T-helper 22 cell (primary cell): ENCODE measurements around the gene TTLL6.

Experiments
- DNase-seq: peaks from one replicate; pipeline ENCODE4 v3.0.0-alpha.2; 2020; ENCODE audit warnings: low read depth

Gene TTLL6

GRCh38 chr17:48760411-48760810 lies 56.6 kb downstream of the TTLL6 start:
- no peak for DNase-seq

- no peak for DNase-seq
Measured at GRCh38 chr17:48759288-48759687, 57.7 kb downstream of the TTLL6 start.

GRCh38 chr17:48757524-48757961 lies 59.5 kb downstream of the TTLL6 start:
- no peak for DNase-seq

DNA sequence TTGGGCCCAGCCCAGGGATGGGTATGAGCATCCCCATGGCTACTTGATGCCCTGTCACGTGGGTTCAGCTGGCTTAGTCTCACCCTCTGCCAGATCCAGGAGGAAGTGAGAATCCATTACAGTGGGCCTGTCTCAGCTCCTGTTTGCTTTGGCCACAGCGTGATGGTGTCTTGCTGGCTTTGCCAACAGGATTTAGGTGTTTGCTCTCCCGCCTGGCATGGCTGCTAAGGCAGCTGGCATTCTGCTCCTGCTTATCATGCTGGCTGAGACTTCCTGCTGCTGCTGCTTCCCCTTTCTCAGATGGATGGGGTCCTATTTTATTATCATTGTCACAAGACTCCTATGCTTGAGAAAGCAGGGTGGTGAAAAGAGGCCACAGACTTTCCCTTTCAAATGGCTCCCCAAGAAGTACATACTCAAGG lies 60.2 kb downstream of the TTLL6 start:
- no peak for DNase-seq

DNA sequence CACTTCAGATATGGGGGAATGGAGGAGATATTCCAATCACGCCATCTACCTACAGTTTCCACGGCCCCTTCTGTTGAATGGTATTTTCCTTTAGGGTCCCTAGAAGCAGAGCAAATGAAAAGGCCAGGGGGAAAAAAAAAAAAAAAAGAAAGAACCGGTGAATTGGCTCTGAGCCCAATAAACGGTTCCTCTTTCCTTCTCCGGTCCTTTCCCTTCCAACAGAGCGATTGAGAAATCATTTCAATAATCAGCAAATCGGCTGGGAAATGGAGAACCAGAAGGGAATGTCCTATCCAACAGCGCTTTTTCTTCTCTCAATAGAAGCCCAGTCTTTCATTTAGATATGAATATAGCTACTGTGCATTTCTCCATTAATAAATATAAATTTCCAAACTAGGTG lies 61.7 kb downstream of the TTLL6 start:
- DNase-seq = no peak

GRCh38 chr17:48754500-48755261 lies 62.3 kb downstream of the TTLL6 start:
- DNase-seq = no peak

DNA sequence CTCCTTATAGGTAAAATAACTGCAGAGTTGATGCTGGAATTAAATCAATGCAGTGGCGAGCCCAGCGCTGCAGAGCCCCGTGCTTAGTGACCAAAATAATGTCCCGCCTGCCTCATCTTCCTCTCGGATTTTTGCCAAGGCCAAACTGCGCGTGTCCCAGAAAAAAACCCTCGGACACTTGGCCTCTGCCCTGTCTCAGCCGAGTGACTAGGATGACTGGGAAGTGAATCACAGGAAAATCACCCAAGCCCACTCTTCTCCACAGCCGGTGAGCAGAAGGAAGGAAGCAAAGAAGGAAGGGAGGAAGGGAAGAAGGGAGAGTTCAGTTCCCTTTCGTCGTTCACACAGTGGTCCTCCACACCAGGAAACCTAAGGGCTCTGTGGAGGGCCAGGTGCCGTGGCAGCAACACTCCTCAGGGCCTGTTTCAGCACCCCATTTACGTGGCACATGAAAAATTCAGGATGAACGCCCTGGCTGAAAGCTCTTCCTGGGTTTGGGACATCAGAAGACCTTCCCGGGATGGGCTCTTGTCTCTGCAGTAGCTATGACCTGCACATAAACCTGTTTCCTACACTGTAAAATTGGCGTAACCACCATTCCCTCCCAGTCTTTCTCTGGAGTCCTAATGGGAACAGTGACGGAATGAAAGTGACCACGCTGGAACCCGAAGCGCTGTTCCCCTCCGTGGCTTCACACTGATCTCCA lies 63.1 kb downstream of the TTLL6 start:
- no peak for DNase-seq

GRCh38 chr17:48752399-48753288 lies 64.4 kb downstream of the TTLL6 start:
- DNase-seq = no peak

GRCh38 chr17:48751733-48752398 lies 65.2 kb downstream of the TTLL6 start:
- no peak for DNase-seq

- DNase-seq = no peak
Measured at GRCh38 chr17:48751172-48751571, 65.9 kb downstream of the TTLL6 start.

- DNase-seq = no peak
Measured at GRCh38 chr17:48749621-48750553, 67.1 kb downstream of the TTLL6 start.

DNA sequence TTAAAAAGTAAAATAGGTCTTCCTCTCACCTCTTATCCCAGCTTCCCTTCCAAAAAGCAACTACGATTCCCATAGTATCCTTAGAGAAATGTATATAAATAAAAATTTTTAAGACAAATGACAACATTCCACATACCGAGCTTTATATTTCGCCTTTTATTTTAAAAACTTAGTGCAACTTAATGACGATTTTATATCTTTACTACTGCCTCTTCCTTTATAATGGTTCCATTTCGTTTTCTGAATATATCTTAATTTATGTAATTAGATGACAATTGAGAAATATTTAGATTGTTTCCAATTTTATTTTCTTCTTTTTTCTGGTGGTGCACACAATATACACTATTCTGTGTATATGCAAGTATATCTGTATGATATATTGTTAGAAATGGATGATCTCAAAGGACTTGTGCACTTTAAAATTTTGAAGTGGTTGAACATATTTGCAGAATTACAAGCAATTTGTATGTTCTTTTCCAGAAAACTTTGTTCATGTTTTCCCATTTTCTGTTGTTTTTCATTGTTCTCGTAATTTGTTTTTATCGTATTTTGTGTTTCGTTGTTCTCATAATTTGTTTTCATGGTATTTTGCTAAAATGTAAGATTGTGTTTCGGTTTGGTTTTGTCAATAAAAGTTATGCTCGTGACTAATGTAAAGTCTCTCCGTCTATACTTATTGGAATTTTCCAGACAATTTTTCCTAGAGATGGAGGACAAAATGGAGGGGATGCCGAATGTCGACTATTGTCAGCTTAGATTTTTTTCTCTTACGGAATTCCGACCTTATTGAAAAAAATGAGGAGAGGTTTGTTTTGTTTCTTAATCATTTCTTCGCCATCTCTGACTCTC lies 68.1 kb downstream of the TTLL6 start:
- DNase-seq = no peak

DNA sequence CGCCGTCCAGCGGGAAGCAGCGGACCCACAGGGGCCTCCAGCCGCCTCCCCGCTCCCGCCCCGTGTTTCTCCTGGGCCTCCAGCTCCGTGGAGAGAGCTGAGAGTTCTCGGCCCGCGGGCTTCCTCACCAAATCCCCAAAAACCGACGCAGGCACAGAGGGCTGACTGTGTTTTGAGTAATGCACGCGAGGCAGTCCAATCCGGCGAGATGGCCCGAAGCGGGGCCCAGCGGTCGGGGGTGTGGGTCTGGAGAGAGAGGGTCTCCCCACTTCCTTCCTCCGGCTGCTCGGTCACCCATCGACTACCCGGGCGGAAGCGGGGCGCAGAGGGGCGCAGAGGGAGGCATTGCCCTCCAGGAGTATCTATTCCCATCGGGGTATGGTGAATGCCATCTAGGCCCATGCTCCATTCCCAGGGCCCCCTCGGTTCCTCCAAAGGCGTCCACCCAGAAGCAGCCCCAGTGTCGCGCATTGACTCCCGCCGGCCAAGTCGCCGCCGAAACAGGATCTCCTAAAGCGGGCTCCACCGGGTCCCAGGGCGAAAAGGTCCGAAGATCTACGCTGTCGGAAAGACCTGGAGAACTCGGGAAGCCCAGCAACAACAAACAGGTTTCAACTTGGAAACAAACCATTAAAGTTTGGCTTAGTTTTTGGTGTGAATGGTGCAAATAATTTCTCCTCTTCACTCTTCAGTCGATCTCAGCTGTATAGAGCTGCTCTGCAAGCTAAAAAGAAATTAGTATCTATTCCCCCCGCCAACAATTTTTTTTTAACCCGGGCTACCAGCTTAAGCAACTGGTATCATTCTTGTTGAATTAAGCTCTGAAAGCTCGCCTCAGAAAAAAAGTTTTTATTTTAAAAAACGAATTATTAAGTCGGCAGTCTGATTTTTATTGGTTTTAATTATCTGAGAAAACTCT lies 69.3 kb downstream of the TTLL6 start:
- no peak for DNase-seq

GRCh38 chr17:48746916-48747444 lies 70.0 kb downstream of the TTLL6 start:
- DNase-seq = no peak

GRCh38 chr17:48745381-48746275 lies 71.4 kb downstream of the TTLL6 start:
- no peak for DNase-seq

DNA sequence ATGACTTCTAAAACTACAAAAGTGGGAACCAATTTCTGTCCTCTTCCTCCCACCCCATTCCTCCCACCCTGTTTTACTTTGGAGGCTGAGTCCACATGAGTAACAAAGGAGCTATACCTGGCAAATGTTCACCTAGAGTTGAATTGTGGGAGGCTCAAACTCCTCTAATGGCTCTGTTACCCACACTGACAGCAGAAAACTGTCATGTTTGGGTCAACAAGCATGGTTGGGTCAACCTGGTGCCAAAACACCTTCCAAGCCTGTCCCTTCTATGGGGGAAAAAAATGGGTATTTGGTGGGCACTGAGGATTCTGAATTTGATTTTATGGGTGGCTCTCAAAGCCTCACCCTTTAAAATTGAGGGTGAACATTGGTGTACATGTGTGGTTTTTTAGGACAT lies 76.5 kb downstream of the TTLL6 start:
- no peak for DNase-seq

DNA sequence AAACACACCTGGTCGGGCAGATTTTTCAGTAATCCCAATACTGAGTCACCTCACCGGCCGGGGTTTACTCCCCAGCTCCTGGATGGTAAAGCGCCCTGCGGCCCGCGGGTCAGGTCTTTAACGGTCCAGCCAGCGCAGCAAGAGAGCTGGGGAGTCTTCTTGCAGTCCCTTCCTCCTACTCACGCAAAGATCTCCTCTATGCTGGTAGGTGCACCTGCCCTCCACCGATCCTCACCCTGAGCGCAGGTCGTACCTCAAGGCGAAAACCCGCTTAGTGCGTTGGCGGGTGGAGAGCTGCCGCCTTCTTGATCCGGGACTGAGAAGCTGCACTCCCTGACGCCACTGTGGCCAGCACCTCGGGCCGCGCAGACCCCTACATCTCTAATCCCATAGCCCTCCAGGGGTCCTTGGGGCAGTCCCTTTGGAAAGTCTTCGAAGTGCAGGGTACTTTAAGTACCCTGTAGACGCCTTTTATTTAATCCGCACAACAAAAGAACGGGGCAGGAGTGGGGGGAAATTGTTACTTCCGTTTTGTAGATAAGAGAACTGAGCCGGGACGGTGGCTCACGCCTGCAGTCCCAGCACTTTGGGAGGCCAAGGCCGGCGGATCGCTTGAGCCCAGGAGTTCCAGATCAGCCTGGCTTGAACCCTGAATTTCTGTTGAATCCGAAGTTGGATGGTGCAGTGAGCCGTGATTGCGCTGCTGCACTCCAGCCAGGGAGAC lies 78.1 kb downstream of the TTLL6 start:
- DNase-seq = no peak
